GM12878 (cell line): Measurements from ENCODE around the gene MYOCOS. TPM values are rescaled to one million over a fixed set of nuclear protein-coding genes. Genes with fewer than 3 reads are reported as not detected.

Experiments used
- ATAC-seq: fragments of 200-7000 bp; cut with Tn5 transposase; 3 replicates; pipeline ENCODE4 v1.9.1; 2020; ENCODE audit warnings: mild to moderate bottlenecking, moderate library complexity
- BruUV-seq: library from RNA; stranded (reverse); fragments of 400-500 nt; replicated peaks from 2 replicates; lab custom pipeline; 2021; lab: Mats Ljungman, UMichigan
- CTCF ChIA-PET: fragments of 300-600 bp; sonication (Branson Sonifier 250); formaldehyde crosslinking; extraction: SDS; loops from one replicate; lab custom pipeline; 2021; ENCODE audit warnings: inconsistent platforms; lab: Yijun Ruan, JAX
- POLR2A ChIA-PET: fragments of 350-600 bp; formaldehyde crosslinking; extraction: SDS; loops from one replicate; lab custom pipeline; 2021; ENCODE audit warnings: inconsistent platforms; lab: Charles Lee
- RAD21 ChIA-PET: fragments of 300-600 bp; sonication (Branson Sonifier 250); formaldehyde crosslinking; loops from one replicate; lab custom pipeline; 2023; ENCODE audit warnings: antibody characterized with exemption; ENCODE audit not compliant: unreplicated experiment; lab: Charles Lee
- SMC1A ChIA-PET: fragments of 300-600 bp; sonication (Branson Sonifier 250); formaldehyde crosslinking; loops from one replicate; lab custom pipeline; 2023; ENCODE audit not compliant: unreplicated experiment, uncharacterized antibody; lab: Charles Lee
- DNase-seq: peaks from one replicate; pipeline ENCODE4 v3.0.0-alpha.2; 2011; ENCODE audit warnings: low read depth, low spot score
- FAIRE-seq: peaks from 3 replicates; lab custom pipeline; 2011; peaks lifted over from hg19 to GRCh38; lab: Jason Lieb, UNC
- H2AFZ ChIP-seq: 2 replicates; pipeline ENCODE4 v1.6.0; 2011; ENCODE audit warnings: low read depth, low read length, control low read depth; ENCODE audit not compliant: control insufficient read depth
- H3K27ac ChIP-seq: 2 replicates; pipeline ENCODE4 v1.5.1; 2011; ENCODE audit warnings: control low read depth; ENCODE audit not compliant: control insufficient read depth, insufficient read depth
- H3K27me3 ChIP-seq, 2 experiments: replicated peaks in 1 of 2; 2 replicates each; pipeline versions ENCODE4 v1.6.0 to v1.6.1; 2011; ENCODE audit warnings: low read length in 1 of 2; ENCODE audit not compliant: control insufficient read depth in 2 of 2, insufficient read depth in 2 of 2
- H3K36me3 ChIP-seq, 2 experiments: 2 replicates each; pipeline ENCODE4 v1.5.1; 2011; ENCODE audit warnings: low read length in 1 of 2; ENCODE audit not compliant: control insufficient read depth in 2 of 2, insufficient read depth in 2 of 2
- H3K4me1 ChIP-seq: 2 replicates; pipeline ENCODE4 v1.6.1; 2011; ENCODE audit warnings: mild to moderate bottlenecking, low read length, moderate library complexity, mixed read lengths; ENCODE audit not compliant: control insufficient read depth, insufficient read depth
- H3K4me2 ChIP-seq: 2 replicates; pipeline ENCODE4 v1.6.0; 2011; ENCODE audit warnings: control low read depth; ENCODE audit not compliant: control insufficient read depth, insufficient read depth
- H3K4me3 ChIP-seq: fragments of 200-600 bp; sonication (generic); 2 replicates; pipeline ENCODE4 v1.5.1; 2016
- H3K79me2 ChIP-seq: 2 replicates; pipeline ENCODE4 v1.6.0; 2011; ENCODE audit warnings: low read length; ENCODE audit not compliant: control insufficient read depth, insufficient read depth
- H3K9ac ChIP-seq: 2 replicates; pipeline ENCODE4 v1.8.0; 2011; ENCODE audit warnings: low read length, control low read depth, mixed read lengths; ENCODE audit not compliant: control insufficient read depth, insufficient read depth
- H3K9me3 ChIP-seq: replicated peaks from 3 replicates; pipeline ENCODE4 v1.5.1; 2011; ENCODE audit warnings: mild to moderate bottlenecking, low read length; ENCODE audit not compliant: control insufficient read depth, insufficient read depth
- H4K20me1 ChIP-seq: 2 replicates; pipeline ENCODE4 v1.6.0; 2011; ENCODE audit not compliant: control insufficient read depth, insufficient read depth
- BACH1 ChIP-seq: fragments of 450-650 bp; IDR thresholded peaks from 2 replicates; pipeline ENCODE4 v1.6.1; 2017; ENCODE audit warnings: mild to moderate bottlenecking, borderline replicate concordance
- E4F1 ChIP-seq: fragments of 450-650 bp; IDR thresholded peaks from 2 replicates; pipeline ENCODE4 v1.6.1; 2018; ENCODE audit warnings: borderline replicate concordance, mild to moderate bottlenecking; ENCODE audit not compliant: partially characterized antibody
- GATAD2B ChIP-seq: fragments of 450-650 bp; conservative IDR thresholded peaks from 2 replicates; pipeline ENCODE4 v1.6.1; 2017; ENCODE audit warnings: low read depth, mild to moderate bottlenecking, moderate library complexity
- IRF4 ChIP-seq: IDR thresholded peaks from 2 replicates; pipeline ENCODE4 v1.6.1; 2011; ENCODE audit warnings: low read depth, low read length
- RB1 ChIP-seq: fragments of 450-650 bp; formaldehyde crosslinking; IDR thresholded peaks from 2 replicates; pipeline ENCODE4 v1.6.1; 2017; ENCODE audit warnings: mild to moderate bottlenecking, borderline replicate concordance
- SP1 ChIP-seq: IDR thresholded peaks from one replicate; pipeline ENCODE4 v1.6.1; 2011; ENCODE audit warnings: low read depth, low read length
- SUZ12 ChIP-seq: fragments of 200-600 bp; sonication (generic); IDR thresholded peaks from one replicate; pipeline ENCODE4 v1.6.1; 2018; ENCODE audit warnings: antibody characterized with exemption, mild to moderate bottlenecking; ENCODE audit not compliant: unreplicated experiment
- ZNF687 ChIP-seq: fragments of 450-650 bp; IDR thresholded peaks from 2 replicates; pipeline ENCODE4 v1.6.1; 2017; ENCODE audit warnings: mild to moderate bottlenecking, moderate library complexity
- WGBS: methylation state at CpG from one replicate; pipeline ENCODE4 v1.1.6; 2016; ENCODE audit warnings: low lambda C conversion rate; ENCODE audit not compliant: insufficient replicate concordance, insufficient coverage; ENCODE audit errors: missing lambda C conversion rate; 5-methylcytosine and 5-hydroxymethylcytosine counted together
- in situ Hi-C: fragments of 300-500 bp; cut with MboI; formaldehyde crosslinking; loops from 9 replicates; pipeline ENCODE4 v1.14.3; 2018; ENCODE audit warnings: mixed read lengths
- intact Hi-C: fragments of 100-400 bp; cut with micrococcal nuclease; formaldehyde crosslinking; loops from one replicate; pipeline ENCODE4 v1.14.2; 2022; ENCODE audit not compliant: unreplicated experiment
- polyA plus RNA-seq, 11 experiments: library from polyadenylated mRNA; depleted of rRNA in 4 of 11; unstranded in 6 of 11; stranded (reverse) in 5 of 11; fragments of >200 nt; fragmentation: Nextera tagmentation in 4 of 11; fragmentation: Illumina TruSeq in 1 of 11; extraction: Ambion mirVana in 4 of 11; extraction: Trizol in 1 of 11; gene quantifications; 1 replicate in 1 of 11; 2 replicates in 10 of 11; pipeline versions ENCODE4 v1.2.1 to v1.2.3, GENCODE V29; 2011 to 2016; ENCODE audit warnings: inconsistent platforms in 2 of 11, missing spikeins in 2 of 11, low read depth in 1 of 11
- total RNA-seq, 4 experiments: library from RNA; depleted of rRNA in 3 of 4; stranded (reverse); fragments of >200 nt in 3 of 4; fragmentation: Illumina TruSeq in 1 of 4; extraction: Trizol in 1 of 4; gene quantifications; 2 replicates each; pipeline versions ENCODE4 v1.2.1 to v1.2.3, GENCODE V29; 2013 to 2021

Gene MYOCOS
- total and polyA plus RNA-seq, 10 of the 15 experiments (the other 5 are each of a cell fraction or from before 2014, with no cell fraction given), result 0.12 to 0.24 (median 0.16) TPM; not detected in 4

GRCh38 chr1:171623651-171624331 lies 1.7 kb downstream of the MYOCOS start:
- ATAC-seq, result no peak
- no TSS peak for BruUV-seq
- RAD21 ChIA-PET, result interaction anchor here (1.2 to 3.0 kb wide), 2 partner anchors 22 to 25 kb away, joined by 3 to 22 read pairs; no protein-coding TSS in a partner anchor
- Histone ChIP-seq H3K27me3 (no peaks in the 10 kb centered on the region), H3K27ac (no peak overlapping the region), H3K36me3 (no peaks in the 10 kb centered on the region)
- TF ChIP-seq RB1 (no peak), SUZ12 (no peak), BACH1 (no peak), IRF4 (no peak), SP1 (no peak)
- TF ChIP-seq, all 136 proteins: peak for 0
- Histone ChIP-seq H3K9me3 (no peaks in the 10 kb centered on the region), H3K4me3 (no peak overlapping the region), H3K9ac (no peak overlapping the region), H3K4me2 (no peak overlapping the region), H4K20me1 (no peaks in the 10 kb centered on the region), H2AFZ (no peak overlapping the region), H3K4me1 (peaks cover 6% of the 10 kb centered on the region; the same call in 1 of the 2 replicates), H3K79me2 (no peaks in the 10 kb centered on the region)
- in situ Hi-C loops, result no loop called here
- POLR2A ChIA-PET, result interaction anchor here (0.9 to 4.3 kb wide), 3 partner anchors 13 to 26 kb away, joined by 3 to 13 read pairs (median 3); no protein-coding TSS in a partner anchor
- 44% methylated on average over 9 of the region's 9 CpGs for WGBS
- no peak for DNase-seq
- SMC1A ChIA-PET, result interaction anchor here (1.9 to 6.0 kb wide), 6 partner anchors 12 to 132 kb away, joined by 5 to 37 read pairs (median 10); no protein-coding TSS in a partner anchor
- intact Hi-C loops, result no loop called here
- FAIRE-seq, result no peak
- CTCF ChIA-PET, result interaction anchor here (1.2 to 5.9 kb wide), 3 partner anchors 21 to 93 kb away, joined by 3 to 38 read pairs (median 3); no protein-coding TSS in a partner anchor

GRCh38 chr1:171625225-171625624 lies 3.2 kb downstream of the MYOCOS start:
- no peaks in the 10 kb centered on the region for H3K36me3 ChIP-seq
- POLR2A ChIA-PET, result interaction anchor here (0.6 to 4.3 kb wide), 2 partner anchors 21 to 28 kb away, joined by 3 to 13 read pairs; no protein-coding TSS in a partner anchor
- no peaks in the 10 kb centered on the region for H3K9me3 ChIP-seq
- intact Hi-C loops, result no loop called here
- H3K4me2 ChIP-seq, result no peak overlapping the region
- BruUV-seq, result no TSS peak
- RAD21 ChIA-PET, result interaction anchor here (0.9 to 3.1 kb wide), 8 partner anchors 11 to 30 kb away, joined by 3 to 22 read pairs (median 4); no protein-coding TSS in a partner anchor
- no peaks in the 10 kb centered on the region for H4K20me1 ChIP-seq
- DNase-seq (no peak), FAIRE-seq (no peak), ATAC-seq (peak; percentile 73)
- peaks cover 6% of the 10 kb centered on the region; the same call in 1 of the 2 replicates for H3K4me1 ChIP-seq
- SMC1A ChIA-PET, result interaction anchor here (0.8 to 6.0 kb wide), 8 partner anchors 8 to 118 kb away, joined by 3 to 37 read pairs (median 10); no protein-coding TSS in a partner anchor
- no peaks in the 10 kb centered on the region for H3K79me2 ChIP-seq
- H3K4me3 ChIP-seq, result no peak overlapping the region
- WGBS, result 11% methylated on average over 1 of the region's 1 CpG
- H3K27me3 ChIP-seq, result no peaks in the 10 kb centered on the region
- in situ Hi-C loops, result no loop called here
- H3K9ac ChIP-seq, result no peak overlapping the region
- H2AFZ ChIP-seq, result no peak overlapping the region
- CTCF ChIA-PET, result interaction anchor here (0.5 to 5.9 kb wide), 9 partner anchors 9 to 140 kb away, joined by 3 to 38 read pairs (median 3); partner anchors contain the start of gene PRRC2C
- no peak overlapping the region for H3K27ac ChIP-seq
- TF ChIP-seq E4F1 (no peak), GATAD2B (no peak), ZNF687 (peak; percentile 55; the same call in 1 of the 2 replicates)
